T-helper 1 cell (primary cell): ENCODE data around the gene DZIP1.
"Not testable (repeated sequence)": the region's sequence is repeated elsewhere in the genome, so short reads cannot be mapped to it uniquely, and the experiment has no call there.

ENCODE experiments used
- DNase-seq, 5 donors: peaks; one replicate each; pipeline ENCODE4 v3.0.0-alpha.2; 2012 to 2020
- total RNA-seq, 4 donors: gene quantifications; one replicate each; lab custom pipeline; 2026; lab: John Stamatoyannopoulos, UW

DZIP1 gene
- 0 reads per million in 4 donors for total RNA-seq

GRCh38 chr13:95644601-95645052 lies at the start of gene DZIP1:
DZIP1 (minus strand) TSS chr13:95644706; CDS start chr13:95642029, 2,677 bp downstream.
- peak in 1 of 5 donors; percentile 29 for DNase-seq

GRCh38 chr13:95690986-95691385 lies 46.5 kb upstream of the DZIP1 start:
- not testable (repeated sequence) for DNase-seq

- DNase-seq = no peak
These were observed 45.0 kb upstream of the DZIP1 start for GRCh38 chr13:95689582-95689926.

GRCh38 chr13:95684960-95685359 lies 40.5 kb upstream of the DZIP1 start:
- DNase-seq = not testable (repeated sequence)

GRCh38 chr13:95684418-95684817 lies 39.9 kb upstream of the DZIP1 start:
- no peak for DNase-seq

- no peak for DNase-seq
These were observed 35.2 kb upstream of the DZIP1 start for GRCh38 chr13:95679722-95680121.

GRCh38 chr13:95678967-95679366 lies 34.5 kb upstream of the DZIP1 start:
- DNase-seq = no peak

GRCh38 chr13:95677564-95678266 lies 33.2 kb upstream of the DZIP1 start:
- peak in 1 of 5 donors; percentile 6 for DNase-seq

GRCh38 chr13:95676762-95677563 lies 32.5 kb upstream of the DZIP1 start, which contains the start of gene DNAJC3:
DNAJC3 (plus strand) TSS chr13:95677139; CDS start chr13:95677256, 117 bp downstream.
- DNase-seq = peak; percentile 96 to 98 (median 97)

- peak in 2 of 5 donors; percentile 10 to 52 for DNase-seq
These were observed 31.7 kb upstream of the DZIP1 start for GRCh38 chr13:95676105-95676761.

- DNase-seq = no peak
These were observed 27.1 kb upstream of the DZIP1 start for GRCh38 chr13:95671597-95671996.

GRCh38 chr13:95667235-95667634 lies 22.7 kb upstream of the DZIP1 start:
- not testable (repeated sequence) for DNase-seq

- peak in 2 of 5 donors; percentile 7 to 12 for DNase-seq
These were observed 16.6 kb upstream of the DZIP1 start for GRCh38 chr13:95660981-95661581.

- DNase-seq = no peak
These were observed 15.0 kb upstream of the DZIP1 start for GRCh38 chr13:95659500-95659899.

GRCh38 chr13:95656386-95657015 lies 12.0 kb upstream of the DZIP1 start:
- DNase-seq = no peak

GRCh38 chr13:95652821-95653220 lies 8.3 kb upstream of the DZIP1 start:
- no peak for DNase-seq

GRCh38 chr13:95652244-95652764 lies 7.8 kb upstream of the DZIP1 start:
- DNase-seq = no peak

- DNase-seq = no peak
These were observed 6.2 kb upstream of the DZIP1 start for GRCh38 chr13:95650696-95651095.

- no peak for DNase-seq
These were observed 2.8 kb upstream of the DZIP1 start for GRCh38 chr13:95647321-95647720.

GRCh38 chr13:95643936-95644598 lies 439 bp downstream of the DZIP1 start:
- DNase-seq = no peak

GRCh38 chr13:95643571-95643935 lies 953 bp downstream of the DZIP1 start:
- no peak for DNase-seq

GRCh38 chr13:95642999-95643398 lies 1.5 kb downstream of the DZIP1 start:
- DNase-seq = no peak
